Loucy (cell line): Measurements from ENCODE around the gene IMPG2.

ENCODE experiments used
- CTCF ChIP-seq: fragments of 200-600 bp; sonication (generic); conservative IDR thresholded peaks from 2 replicates; pipeline ENCODE4 v1.5.1; 2014; ENCODE audit warnings: mild to moderate bottlenecking, antibody characterized with exemption, low read length
- EZH2phosphoT487 ChIP-seq: fragments of 200-600 bp; IDR thresholded peaks from 2 replicates; pipeline ENCODE4 v1.6.1; 2018; ENCODE audit warnings: antibody characterized with exemption, mild to moderate bottlenecking, moderate library complexity, borderline replicate concordance

- TF ChIP-seq CTCF (no peak), EZH2phosphoT487 (no peak)
Observed at GRCh38 chr3:101319531-101319930, 844 bp downstream of the IMPG2 start.
